ENCODE results near the gene KCNH2. TPM values are rescaled to one million over a fixed set of nuclear protein-coding genes. Genes with fewer than 3 reads are reported as not detected.
A peak's percentile ranks its signal among the peaks of the same experiment; 100 is the strongest.
"Not testable (repeated sequence)": the region's sequence is repeated elsewhere in the genome, so short reads cannot be mapped to it uniquely, and the experiment has no call there.

The KCNH2 gene
- total RNA-seq, 1 experiment from 2014 or later, result 16.2 TPM

DNA sequence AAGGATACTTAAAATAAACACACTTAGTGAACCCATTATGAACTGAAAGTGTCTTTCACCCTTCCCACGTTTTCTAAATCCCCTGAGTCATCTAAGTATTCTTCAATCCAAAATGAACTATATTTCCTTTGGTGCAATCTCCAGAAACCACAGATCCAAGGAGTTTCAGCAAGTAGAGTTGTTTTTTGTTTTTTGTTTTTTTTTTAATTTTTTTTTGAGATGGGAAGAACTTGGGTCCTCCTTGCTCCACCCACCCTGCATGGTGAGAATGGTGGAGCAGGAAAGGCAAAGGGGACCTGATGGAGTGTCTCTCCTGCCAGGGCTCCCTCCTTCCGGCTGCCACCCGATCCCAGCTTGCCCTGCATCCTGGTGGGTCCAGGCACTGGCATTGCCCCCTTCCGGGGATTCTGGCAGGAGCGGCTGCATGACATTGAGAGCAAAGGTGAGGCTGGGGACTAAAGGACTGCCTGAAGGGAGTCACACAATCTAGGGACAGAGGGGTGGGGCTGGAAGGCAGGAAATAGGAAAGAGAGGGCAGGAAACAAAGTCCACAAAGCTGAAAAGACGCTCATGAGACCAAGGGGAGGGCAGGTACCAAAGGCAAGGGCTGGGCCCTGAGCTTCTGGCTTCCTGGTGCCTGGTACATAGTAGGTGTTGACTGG lies 34.0 kb upstream of the KCNH2 start:
- ChIA-PET POLR2A (no interaction called here), CTCF (interaction anchor here (0.6 to 6.6 kb wide), 23 partner anchors 7 to 232 kb away, joined by 3 to 112 read pairs (median 8); partner anchors contain the start of genes ABCB8 and CDK5)
- TF ChIP-seq, protein P1, sequence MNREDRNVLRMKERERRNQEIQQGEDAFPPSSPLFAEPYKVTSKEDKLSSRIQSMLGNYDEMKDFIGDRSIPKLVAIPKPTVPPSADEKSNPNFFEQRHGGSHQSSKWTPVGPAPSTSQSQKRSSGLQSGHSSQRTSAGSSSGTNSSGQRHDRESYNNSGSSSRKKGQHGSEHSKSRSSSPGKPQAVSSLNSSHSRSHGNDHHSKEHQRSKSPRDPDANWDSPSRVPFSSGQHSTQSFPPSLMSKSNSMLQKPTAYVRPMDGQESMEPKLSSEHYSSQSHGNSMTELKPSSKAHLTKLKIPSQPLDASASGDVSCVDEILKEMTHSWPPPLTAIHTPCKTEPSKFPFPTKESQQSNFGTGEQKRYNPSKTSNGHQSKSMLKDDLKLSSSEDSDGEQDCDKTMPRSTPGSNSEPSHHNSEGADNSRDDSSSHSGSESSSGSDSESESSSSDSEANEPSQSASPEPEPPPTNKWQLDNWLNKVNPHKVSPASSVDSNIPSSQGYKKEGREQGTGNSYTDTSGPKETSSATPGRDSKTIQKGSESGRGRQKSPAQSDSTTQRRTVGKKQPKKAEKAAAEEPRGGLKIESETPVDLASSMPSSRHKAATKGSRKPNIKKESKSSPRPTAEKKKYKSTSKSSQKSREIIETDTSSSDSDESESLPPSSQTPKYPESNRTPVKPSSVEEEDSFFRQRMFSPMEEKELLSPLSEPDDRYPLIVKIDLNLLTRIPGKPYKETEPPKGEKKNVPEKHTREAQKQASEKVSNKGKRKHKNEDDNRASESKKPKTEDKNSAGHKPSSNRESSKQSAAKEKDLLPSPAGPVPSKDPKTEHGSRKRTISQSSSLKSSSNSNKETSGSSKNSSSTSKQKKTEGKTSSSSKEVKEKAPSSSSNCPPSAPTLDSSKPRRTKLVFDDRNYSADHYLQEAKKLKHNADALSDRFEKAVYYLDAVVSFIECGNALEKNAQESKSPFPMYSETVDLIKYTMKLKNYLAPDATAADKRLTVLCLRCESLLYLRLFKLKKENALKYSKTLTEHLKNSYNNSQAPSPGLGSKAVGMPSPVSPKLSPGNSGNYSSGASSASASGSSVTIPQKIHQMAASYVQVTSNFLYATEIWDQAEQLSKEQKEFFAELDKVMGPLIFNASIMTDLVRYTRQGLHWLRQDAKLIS (CRISPR knock-in tag; IDR thresholded peaks at IDR 0.05; ENCODE audit: borderline replicate concordance), result no peak
- TF ChIP-seq, protein P2, sequence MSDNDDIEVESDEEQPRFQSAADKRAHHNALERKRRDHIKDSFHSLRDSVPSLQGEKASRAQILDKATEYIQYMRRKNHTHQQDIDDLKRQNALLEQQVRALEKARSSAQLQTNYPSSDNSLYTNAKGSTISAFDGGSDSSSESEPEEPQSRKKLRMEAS (CRISPR knock-in tag; IDR thresholded peaks at IDR 0.05), result no peak
- TF ChIP-seq ATF1 (CRISPR knock-in tag; IDR thresholded peaks at IDR 0.05) (no peak), ZBTB21 (CRISPR knock-in tag; IDR thresholded peaks at IDR 0.05; ENCODE audit: borderline replicate concordance) (no peak), GRHL2 (CRISPR knock-in tag; IDR thresholded peaks at IDR 0.05; ENCODE audit: insufficient replicate concordance, severe bottlenecking) (no peak), CREB1 (CRISPR knock-in tag; IDR thresholded peaks at IDR 0.05) (no peak), NR3C1 (CRISPR knock-in tag; conservative IDR thresholded peaks at IDR 0.05; ENCODE audit: low read depth) (no peak), GTF2I (CRISPR knock-in tag; conservative IDR thresholded peaks at IDR 0.05) (no peak), ZNF423 (CRISPR knock-in tag; IDR thresholded peaks at IDR 0.05) (no peak), SMAD3 (CRISPR knock-in tag; IDR thresholded peaks at IDR 0.05; ENCODE audit: borderline replicate concordance) (no peak)
- TF ChIP-seq, protein P3, sequence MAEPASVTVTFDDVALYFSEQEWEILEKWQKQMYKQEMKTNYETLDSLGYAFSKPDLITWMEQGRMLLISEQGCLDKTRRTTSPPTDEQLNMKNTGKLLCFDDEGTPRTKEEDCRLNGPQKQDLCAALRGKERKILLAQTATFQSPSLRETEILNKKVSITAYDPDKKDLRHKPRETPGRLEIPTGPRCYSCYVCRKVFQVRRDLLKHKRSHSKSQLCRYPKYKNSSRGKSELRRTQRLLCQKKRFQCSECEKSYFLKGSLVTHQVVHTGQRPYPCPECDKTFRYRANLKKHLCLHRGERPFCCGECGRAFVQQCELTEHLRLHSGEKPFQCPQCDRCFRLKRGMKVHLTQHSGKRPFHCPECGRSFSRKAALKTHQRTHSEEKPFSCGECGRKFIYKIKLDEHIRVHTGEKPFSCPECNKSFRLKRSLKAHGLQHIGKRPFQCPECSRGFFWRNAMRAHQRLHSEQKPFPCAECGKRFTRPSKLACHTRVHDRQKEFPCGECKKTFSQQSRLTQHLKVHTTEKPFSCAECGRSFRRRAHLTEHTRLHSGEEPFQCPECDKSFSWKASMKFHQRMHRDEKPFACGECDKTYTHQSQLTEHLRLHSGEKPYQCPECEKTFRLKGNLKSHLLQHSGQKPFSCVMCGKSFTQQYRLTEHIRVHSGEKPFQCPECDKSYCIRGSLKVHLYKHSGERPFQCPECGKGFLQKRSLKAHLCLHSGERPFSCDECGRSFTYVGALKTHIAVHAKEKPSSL (CRISPR knock-in tag; conservative IDR thresholded peaks at IDR 0.05), result no peak
- TF ChIP-seq, protein P4, sequence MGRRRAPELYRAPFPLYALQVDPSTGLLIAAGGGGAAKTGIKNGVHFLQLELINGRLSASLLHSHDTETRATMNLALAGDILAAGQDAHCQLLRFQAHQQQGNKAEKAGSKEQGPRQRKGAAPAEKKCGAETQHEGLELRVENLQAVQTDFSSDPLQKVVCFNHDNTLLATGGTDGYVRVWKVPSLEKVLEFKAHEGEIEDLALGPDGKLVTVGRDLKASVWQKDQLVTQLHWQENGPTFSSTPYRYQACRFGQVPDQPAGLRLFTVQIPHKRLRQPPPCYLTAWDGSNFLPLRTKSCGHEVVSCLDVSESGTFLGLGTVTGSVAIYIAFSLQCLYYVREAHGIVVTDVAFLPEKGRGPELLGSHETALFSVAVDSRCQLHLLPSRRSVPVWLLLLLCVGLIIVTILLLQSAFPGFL (CRISPR knock-in tag; IDR thresholded peaks at IDR 0.05; ENCODE audit: borderline replicate concordance), result no peak
- TF ChIP-seq, protein P5, sequence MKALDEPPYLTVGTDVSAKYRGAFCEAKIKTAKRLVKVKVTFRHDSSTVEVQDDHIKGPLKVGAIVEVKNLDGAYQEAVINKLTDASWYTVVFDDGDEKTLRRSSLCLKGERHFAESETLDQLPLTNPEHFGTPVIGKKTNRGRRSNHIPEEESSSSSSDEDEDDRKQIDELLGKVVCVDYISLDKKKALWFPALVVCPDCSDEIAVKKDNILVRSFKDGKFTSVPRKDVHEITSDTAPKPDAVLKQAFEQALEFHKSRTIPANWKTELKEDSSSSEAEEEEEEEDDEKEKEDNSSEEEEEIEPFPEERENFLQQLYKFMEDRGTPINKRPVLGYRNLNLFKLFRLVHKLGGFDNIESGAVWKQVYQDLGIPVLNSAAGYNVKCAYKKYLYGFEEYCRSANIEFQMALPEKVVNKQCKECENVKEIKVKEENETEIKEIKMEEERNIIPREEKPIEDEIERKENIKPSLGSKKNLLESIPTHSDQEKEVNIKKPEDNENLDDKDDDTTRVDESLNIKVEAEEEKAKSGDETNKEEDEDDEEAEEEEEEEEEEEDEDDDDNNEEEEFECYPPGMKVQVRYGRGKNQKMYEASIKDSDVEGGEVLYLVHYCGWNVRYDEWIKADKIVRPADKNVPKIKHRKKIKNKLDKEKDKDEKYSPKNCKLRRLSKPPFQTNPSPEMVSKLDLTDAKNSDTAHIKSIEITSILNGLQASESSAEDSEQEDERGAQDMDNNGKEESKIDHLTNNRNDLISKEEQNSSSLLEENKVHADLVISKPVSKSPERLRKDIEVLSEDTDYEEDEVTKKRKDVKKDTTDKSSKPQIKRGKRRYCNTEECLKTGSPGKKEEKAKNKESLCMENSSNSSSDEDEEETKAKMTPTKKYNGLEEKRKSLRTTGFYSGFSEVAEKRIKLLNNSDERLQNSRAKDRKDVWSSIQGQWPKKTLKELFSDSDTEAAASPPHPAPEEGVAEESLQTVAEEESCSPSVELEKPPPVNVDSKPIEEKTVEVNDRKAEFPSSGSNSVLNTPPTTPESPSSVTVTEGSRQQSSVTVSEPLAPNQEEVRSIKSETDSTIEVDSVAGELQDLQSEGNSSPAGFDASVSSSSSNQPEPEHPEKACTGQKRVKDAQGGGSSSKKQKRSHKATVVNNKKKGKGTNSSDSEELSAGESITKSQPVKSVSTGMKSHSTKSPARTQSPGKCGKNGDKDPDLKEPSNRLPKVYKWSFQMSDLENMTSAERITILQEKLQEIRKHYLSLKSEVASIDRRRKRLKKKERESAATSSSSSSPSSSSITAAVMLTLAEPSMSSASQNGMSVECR (CRISPR knock-in tag; IDR thresholded peaks at IDR 0.05; ENCODE audit: borderline replicate concordance), result no peak
- TF ChIP-seq, protein P6, sequence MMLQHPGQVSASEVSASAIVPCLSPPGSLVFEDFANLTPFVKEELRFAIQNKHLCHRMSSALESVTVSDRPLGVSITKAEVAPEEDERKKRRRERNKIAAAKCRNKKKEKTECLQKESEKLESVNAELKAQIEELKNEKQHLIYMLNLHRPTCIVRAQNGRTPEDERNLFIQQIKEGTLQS (CRISPR knock-in tag; conservative IDR thresholded peaks at IDR 0.05), result no peak
- DNase-seq (ENCODE audit: low spot score), result no peak
- ATAC-seq, result no peak
- peaks cover 40% of the 10 kb centered on the region for H3K4me1 Mint-ChIP-seq
- no peaks in the 10 kb centered on the region for H3K9me3 Mint-ChIP-seq
- peaks cover 43% of the 10 kb centered on the region for H3K27me3 Mint-ChIP-seq (ENCODE audit: low read depth)
- H3K27ac Mint-ChIP-seq, result no peak overlapping the region
- H3K36me3 Mint-ChIP-seq, result no peaks in the 10 kb centered on the region
- H3K4me3 Mint-ChIP-seq, result peak overlapping the region; percentile 61

DNA sequence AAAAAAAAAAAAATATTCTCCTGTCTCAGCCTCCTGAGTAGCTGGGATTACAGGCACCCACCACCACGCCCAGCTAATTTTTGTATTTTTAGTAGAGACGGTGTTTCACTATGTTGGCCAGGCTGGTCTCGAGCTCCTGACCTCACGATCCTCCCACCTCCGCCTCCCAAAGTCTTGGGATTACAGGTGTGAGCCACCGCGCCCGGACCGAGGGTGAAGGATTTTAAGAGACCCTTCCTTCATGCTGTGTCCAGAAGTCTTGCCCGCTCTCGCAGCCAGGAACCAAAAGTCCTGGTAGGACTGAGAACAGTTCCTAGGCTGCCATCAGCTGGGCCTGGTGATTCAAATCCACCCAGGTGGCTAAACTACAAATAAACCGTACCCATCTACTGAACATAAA lies 33.5 kb upstream of the KCNH2 start:
- Mint-ChIP-seq H3K4me1 (peaks cover 40% of the 10 kb centered on the region), H3K27me3 (ENCODE audit: low read depth) (peaks cover 38% of the 10 kb centered on the region)
- DNase-seq (ENCODE audit: low spot score); H3K36me3 Mint-ChIP-seq; ATAC-seq; H3K9me3 Mint-ChIP-seq; H3K4me3 Mint-ChIP-seq; H3K27ac Mint-ChIP-seq; POLR2A ChIA-PET: not testable (repeated sequence)
- CTCF ChIA-PET, result interaction anchor here (1.2 to 6.6 kb wide), 13 partner anchors 8 to 114 kb away, joined by 3 to 112 read pairs (median 33); partner anchors contain the start of genes ABCB8, NOS3 and TMUB1

Measured in WTC11 (cell line).